ENCODE results near the gene SFXN4. TPM values are rescaled to one million over a fixed set of nuclear protein-coding genes. Genes with fewer than 3 reads are reported as not detected.

The SFXN4 gene, protein sequence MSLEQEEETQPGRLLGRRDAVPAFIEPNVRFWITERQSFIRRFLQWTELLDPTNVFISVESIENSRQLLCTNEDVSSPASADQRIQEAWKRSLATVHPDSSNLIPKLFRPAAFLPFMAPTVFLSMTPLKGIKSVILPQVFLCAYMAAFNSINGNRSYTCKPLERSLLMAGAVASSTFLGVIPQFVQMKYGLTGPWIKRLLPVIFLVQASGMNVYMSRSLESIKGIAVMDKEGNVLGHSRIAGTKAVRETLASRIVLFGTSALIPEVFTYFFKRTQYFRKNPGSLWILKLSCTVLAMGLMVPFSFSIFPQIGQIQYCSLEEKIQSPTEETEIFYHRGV
- total RNA-seq (2022) (45.3 and 45.9 TPM in 2 replicates), Bru-seq, nascent RNA (percentile 72 among the genes with signal in this experiment), BruChase-seq, experiment 1, labeled RNA remaining after a 2-hour chase (percentile 73 among the genes with signal in this experiment), BruChase-seq, experiment 2, labeled RNA remaining after a 6-hour chase (percentile 77 among the genes with signal in this experiment)
- long read RNA-seq, transcript SFXN4-201 (14 exons, 1,363 nt) = major isoform, 48 of 65 reads
- long read RNA-seq, partial matches to known transcripts = 1 of 65 reads
- long read RNA-seq, other reads (novel, unspliced or antisense) = 16 of 65 reads

DNA sequence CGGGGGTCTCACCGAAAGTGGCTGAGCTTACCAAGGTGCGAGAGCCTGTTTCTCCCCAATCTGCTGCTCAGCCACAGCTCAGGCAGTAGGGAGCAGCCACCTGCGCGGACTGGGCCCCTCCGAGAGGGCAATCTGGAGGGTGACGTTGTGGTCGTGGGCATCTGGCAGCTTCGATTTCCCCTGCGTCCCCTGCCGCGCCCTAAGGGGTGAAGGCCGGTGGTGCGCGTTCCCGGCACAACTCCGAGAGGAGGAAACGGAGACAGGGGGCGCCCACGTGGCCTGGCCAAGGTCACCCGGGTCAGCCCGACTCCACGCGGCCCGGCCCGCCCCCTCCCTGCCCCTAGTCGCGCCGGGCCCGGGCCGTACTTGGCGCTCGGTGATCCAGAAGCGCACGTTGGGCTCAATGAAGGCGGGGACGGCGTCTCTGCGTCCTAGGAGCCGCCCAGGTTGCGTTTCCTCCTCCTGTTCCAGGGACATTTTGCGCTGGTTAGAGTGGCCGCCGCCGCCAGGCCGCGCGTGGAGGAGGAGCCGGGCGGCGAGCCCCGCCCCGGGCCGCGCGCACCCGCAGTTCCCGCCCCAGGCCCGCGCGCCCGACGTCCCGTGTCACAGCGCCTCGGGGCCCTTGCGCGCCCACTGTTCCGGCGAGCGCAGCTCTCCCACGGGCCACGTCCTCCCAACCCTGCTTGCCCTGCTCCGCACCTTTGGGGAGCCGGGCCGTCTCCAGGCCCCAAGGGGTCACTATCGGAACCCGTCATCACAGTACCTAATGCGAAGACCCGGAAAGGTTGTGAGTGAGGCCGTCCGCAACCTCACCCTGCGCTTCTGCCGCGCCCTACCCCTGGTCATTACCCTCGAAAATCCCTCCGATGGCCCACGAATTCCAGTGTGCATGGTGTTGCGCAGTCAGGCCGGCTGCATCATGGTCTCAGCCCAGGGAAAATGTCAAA, at the start of gene SFXN4:
SFXN4 (minus strand) TSS at position 544 of the 947 bp plus-strand sequence; CDS start at position 477, 67 bp downstream.
- H3K27me3 Mint-ChIP-seq (ENCODE audit: insufficient read depth, unreplicated experiment) = no peaks in the 10 kb centered on the region
- peak; percentile 85 to 87 for DNase-seq
- H3K36me3 Mint-ChIP-seq (ENCODE audit: insufficient read depth, unreplicated experiment) = peaks cover 36% of the 10 kb centered on the region
- no TSS peak for BruUV-seq (replicated peaks)
- H3K4me3 Mint-ChIP-seq (ENCODE audit: unreplicated experiment) = peak within 1 kb of the TSS; percentile 87
- ChIA-PET POLR2A (interaction anchor here (1.1 kb wide), 1 partner anchor 15 kb away, joined by 3 read pairs; no protein-coding TSS in a partner anchor), CTCF (interaction anchor here (0.5 kb wide), 1 partner anchor 137 kb away, joined by 4 read pairs; no protein-coding TSS in a partner anchor)
- H3K27ac Mint-ChIP-seq (ENCODE audit: unreplicated experiment) = peak within 1 kb of the TSS; percentile 95
- Histone ChIP-seq H3K27me3 (replicated peaks; ENCODE audit: control insufficient read depth, insufficient read depth, low read length) (no peaks in the 10 kb centered on the region), H3K4me1 (peaks cover 6% of the 10 kb centered on the region; the same call in 1 of the 2 replicates), H3K36me3 (ENCODE audit: control insufficient read depth, insufficient read depth, low read length) (no peaks in the 10 kb centered on the region; the same call in 1 of the 2 replicates), H3K9me3 (no peaks in the 10 kb centered on the region), H3K4me3 (ENCODE audit: low read depth, low read length) (peak within 1 kb of the TSS; percentile 93)
- no peaks in the 10 kb centered on the region for H3K4me1 Mint-ChIP-seq (ENCODE audit: low read depth, unreplicated experiment)
- no peaks in the 10 kb centered on the region for H3K9me3 Mint-ChIP-seq (ENCODE audit: unreplicated experiment)
- TF ChIP-seq, protein P1, sequence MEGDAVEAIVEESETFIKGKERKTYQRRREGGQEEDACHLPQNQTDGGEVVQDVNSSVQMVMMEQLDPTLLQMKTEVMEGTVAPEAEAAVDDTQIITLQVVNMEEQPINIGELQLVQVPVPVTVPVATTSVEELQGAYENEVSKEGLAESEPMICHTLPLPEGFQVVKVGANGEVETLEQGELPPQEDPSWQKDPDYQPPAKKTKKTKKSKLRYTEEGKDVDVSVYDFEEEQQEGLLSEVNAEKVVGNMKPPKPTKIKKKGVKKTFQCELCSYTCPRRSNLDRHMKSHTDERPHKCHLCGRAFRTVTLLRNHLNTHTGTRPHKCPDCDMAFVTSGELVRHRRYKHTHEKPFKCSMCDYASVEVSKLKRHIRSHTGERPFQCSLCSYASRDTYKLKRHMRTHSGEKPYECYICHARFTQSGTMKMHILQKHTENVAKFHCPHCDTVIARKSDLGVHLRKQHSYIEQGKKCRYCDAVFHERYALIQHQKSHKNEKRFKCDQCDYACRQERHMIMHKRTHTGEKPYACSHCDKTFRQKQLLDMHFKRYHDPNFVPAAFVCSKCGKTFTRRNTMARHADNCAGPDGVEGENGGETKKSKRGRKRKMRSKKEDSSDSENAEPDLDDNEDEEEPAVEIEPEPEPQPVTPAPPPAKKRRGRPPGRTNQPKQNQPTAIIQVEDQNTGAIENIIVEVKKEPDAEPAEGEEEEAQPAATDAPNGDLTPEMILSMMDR (IDR thresholded peaks at IDR 0.05; ENCODE audit: insufficient read depth in 1 of 2, low read depth in 1 of 2, low read length in 1 of 2, severe bottlenecking in 1 of 2, unreplicated experiment in 1 of 2) = no peak
- intact Hi-C loops (cut with micrococcal nuclease; ENCODE audit: unreplicated experiment) = loop anchor here (2.0 kb wide), 1 partner anchor 13 kb away; the partner anchor contains the start of gene PRDX3

DNA sequence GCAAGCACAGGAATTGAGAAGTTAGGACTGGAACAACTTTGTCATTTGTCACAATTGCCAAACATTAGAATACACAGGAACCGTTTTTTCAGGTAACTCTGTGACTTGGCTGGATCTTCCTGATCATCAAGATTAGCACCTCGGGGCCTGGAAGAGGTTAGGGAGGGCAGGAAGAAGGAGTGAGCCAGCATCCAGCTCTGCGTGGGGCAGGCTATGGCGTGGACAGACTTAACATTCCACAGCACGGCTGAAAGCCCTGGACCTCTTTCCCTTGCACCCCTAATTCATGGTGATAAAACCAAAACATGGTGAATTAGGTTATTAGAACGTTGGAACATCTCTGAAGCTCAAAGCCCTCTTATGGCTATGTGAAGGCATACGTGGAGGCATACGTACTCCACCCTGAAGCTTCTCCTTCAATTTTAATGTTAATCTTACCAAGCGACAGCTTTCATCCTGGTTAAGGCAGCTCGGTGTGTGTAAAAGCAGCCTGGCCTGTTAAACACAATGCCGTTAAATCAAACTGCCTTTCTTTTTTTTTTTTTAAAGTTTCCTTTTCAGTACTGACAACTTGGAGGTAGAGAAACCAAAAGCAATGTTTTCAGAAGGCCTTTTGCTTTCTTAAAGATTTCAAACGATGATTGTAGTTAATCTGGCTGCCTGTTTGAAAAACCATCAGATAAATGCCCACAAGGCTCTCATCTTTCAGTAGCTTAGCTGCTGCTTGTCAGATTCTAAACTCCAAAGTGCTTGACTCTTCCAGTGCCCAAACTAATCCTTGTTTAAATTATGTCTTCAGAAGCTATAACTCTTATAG, 46.3 kb upstream of the SFXN4 start:
- no peaks in the 10 kb centered on the region for H3K27me3 Mint-ChIP-seq (ENCODE audit: insufficient read depth, unreplicated experiment)
- Histone ChIP-seq H3K9me3 (no peaks in the 10 kb centered on the region), H3K4me1 (peaks cover 22% of the 10 kb centered on the region), H3K27me3 (replicated peaks; ENCODE audit: control insufficient read depth, insufficient read depth, low read length) (no peaks in the 10 kb centered on the region), H3K4me3 (ENCODE audit: low read depth, low read length) (no peak overlapping the region), H3K36me3 (ENCODE audit: control insufficient read depth, insufficient read depth, low read length) (no peaks in the 10 kb centered on the region)
- TF ChIP-seq, protein P1 (IDR thresholded peaks at IDR 0.05; ENCODE audit: insufficient read depth in 1 of 2, low read depth in 1 of 2, low read length in 1 of 2, severe bottlenecking in 1 of 2, unreplicated experiment in 1 of 2) = no peak
- H3K4me1 Mint-ChIP-seq (ENCODE audit: low read depth, unreplicated experiment) = peaks cover 29% of the 10 kb centered on the region
- H3K36me3 Mint-ChIP-seq (ENCODE audit: insufficient read depth, unreplicated experiment) = peaks cover 5% of the 10 kb centered on the region
- CTCF ChIA-PET = interaction anchor here (0.9 kb wide), 1 partner anchor 41 kb away, joined by 3 read pairs; no protein-coding TSS in a partner anchor
- intact Hi-C loops (cut with micrococcal nuclease; ENCODE audit: unreplicated experiment) = no loop called here
- no peaks in the 10 kb centered on the region for H3K9me3 Mint-ChIP-seq (ENCODE audit: unreplicated experiment)
- no peak overlapping the region for H3K4me3 Mint-ChIP-seq (ENCODE audit: unreplicated experiment)
- DNase-seq = no peak
- POLR2A ChIA-PET = interaction anchor here (0.5 kb wide), 1 partner anchor 104 kb away, joined by 3 read pairs; no protein-coding TSS in a partner anchor
- no peak overlapping the region for H3K27ac Mint-ChIP-seq (ENCODE audit: unreplicated experiment)
- no TSS peak for BruUV-seq (replicated peaks)
